Hepatocyte (in vitro differentiated cells): Measurements from ENCODE around the gene CRACDL.

Experiments
- EZH2phosphoT487 ChIP-seq: fragments of 200-600 bp; sonication (generic); IDR thresholded peaks from one replicate; pipeline ENCODE4 v1.6.1; 2018; ENCODE audit warnings: antibody characterized with exemption, mild to moderate bottlenecking, low read depth, moderate library complexity; ENCODE audit not compliant: unreplicated experiment, severe bottlenecking
- TF ChIP-seq, protein P1 (sequence below): fragments of 200-600 bp; sonication (generic); IDR thresholded peaks from 2 replicates; pipeline ENCODE4 v1.5.1; 2016; ENCODE audit warnings: antibody characterized with exemption, mild to moderate bottlenecking; ENCODE audit not compliant: poor library complexity

DNA sequence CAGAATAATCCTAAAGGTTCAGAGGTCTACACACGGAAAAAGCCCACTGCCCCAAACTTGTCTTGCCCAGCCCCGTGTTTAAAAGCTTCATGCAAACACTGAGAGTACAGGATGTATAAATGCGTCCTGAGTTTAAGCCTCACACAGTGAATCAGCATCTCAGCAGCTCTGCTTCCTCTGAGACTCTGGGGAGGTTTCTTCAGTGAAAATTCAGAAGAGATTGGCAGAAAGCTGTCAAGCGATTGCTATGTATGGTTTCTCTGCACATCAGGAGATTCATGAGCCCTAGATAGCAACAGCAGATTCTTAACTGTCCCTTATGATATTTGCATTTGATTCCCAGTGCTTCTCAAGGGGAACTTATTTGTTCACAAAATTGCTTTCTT is 27.1 kb downstream of the CRACDL start:
- TF ChIP-seq, protein P1, sequence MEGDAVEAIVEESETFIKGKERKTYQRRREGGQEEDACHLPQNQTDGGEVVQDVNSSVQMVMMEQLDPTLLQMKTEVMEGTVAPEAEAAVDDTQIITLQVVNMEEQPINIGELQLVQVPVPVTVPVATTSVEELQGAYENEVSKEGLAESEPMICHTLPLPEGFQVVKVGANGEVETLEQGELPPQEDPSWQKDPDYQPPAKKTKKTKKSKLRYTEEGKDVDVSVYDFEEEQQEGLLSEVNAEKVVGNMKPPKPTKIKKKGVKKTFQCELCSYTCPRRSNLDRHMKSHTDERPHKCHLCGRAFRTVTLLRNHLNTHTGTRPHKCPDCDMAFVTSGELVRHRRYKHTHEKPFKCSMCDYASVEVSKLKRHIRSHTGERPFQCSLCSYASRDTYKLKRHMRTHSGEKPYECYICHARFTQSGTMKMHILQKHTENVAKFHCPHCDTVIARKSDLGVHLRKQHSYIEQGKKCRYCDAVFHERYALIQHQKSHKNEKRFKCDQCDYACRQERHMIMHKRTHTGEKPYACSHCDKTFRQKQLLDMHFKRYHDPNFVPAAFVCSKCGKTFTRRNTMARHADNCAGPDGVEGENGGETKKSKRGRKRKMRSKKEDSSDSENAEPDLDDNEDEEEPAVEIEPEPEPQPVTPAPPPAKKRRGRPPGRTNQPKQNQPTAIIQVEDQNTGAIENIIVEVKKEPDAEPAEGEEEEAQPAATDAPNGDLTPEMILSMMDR, result no peak
- TF ChIP-seq EZH2phosphoT487, result no peak
